Activated T-helper 1 cell treated with Interleukin-2 at 50 U/mL for 16 hours (primary cell): ENCODE results near the gene TPST2.

Experiments
- DNase-seq: peaks from one replicate; pipeline ENCODE4 v3.0.0-alpha.2; 2020; ENCODE audit warnings: low read depth

The TPST2 gene

GRCh38 chr22:26610072-26610958 lies 20.4 kb upstream of the TPST2 start:
- DNase-seq: no peak

DNA sequence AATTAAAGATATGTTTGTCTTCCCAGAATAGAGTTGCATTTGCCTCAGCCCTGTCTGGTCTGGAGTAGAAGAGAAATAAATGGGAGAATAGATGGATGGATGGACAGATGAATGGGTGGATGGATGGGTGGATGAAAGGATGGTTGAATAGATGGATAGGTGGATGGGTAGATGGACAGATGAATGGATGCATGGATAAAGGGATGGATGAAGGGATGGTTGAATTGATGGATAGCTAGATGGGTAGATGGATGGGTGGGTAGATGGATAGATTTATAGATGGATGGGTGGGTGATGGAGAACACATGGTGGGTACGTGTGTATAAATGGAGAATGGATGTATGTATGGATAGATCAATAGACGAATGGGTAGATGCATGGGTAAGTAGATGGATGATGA lies 19.4 kb upstream of the TPST2 start:
- no peak for DNase-seq

DNA sequence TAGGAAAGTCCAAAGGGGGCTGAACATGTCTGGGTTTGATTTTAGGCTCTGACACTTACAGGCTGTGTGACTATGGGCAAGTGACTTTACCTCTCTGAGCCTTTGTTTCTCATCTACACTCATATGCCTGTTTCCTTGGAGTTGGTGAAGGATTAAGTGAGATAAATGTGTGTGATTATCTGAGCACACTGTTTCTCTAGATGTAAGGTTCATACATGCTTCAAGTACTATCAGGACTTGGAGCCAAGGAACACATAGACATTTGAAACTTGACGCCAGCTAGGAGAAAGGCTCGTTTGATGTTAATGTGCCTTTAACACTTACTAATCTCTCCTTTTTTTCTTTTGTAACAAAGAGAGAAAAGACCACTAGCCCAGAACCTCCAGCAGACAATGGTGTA lies 18.2 kb upstream of the TPST2 start:
- no peak for DNase-seq

DNA sequence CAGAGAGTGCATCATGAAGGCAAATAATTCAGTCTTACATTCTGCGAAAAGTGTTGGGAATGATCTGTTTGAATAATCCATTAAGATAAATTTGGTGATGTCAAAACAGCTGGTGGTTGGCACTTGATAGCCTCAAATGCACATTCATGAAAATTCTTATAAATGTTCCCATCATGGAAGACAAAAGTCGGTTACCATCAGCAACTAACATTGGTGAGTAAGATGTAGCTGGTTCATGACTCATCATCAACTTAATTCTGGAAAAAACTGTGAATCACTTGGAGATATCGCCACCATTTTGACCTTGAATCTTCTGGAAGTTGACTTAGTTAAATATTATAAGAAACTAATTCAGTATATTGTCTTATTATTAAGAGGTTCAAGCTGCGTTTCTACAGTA lies 16.7 kb upstream of the TPST2 start:
- DNase-seq: no peak

DNA sequence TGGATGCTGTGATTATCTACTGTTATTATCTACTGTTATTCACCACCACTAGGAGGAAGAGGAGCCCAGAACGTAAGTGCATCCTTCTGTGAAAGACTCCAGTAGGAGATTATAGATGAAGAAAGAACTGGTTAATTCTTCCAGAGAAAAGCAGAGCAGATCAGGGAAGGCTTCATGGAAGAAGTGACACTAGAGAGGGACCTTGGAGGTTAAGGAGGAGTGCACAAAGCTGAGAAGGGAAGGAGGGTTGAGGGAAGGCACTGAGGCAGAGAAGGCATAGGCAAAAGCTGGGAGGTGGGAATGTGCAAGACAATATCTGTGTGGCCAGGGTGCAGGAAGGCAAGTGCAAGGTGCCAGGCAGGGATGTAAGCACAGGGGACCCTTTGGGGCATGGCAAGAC lies 14.4 kb upstream of the TPST2 start:
- DNase-seq: no peak

GRCh38 chr22:26602127-26602526 lies 12.2 kb upstream of the TPST2 start:
- DNase-seq: no peak

GRCh38 chr22:26601726-26602125 lies 11.8 kb upstream of the TPST2 start:
- DNase-seq: no peak

DNA sequence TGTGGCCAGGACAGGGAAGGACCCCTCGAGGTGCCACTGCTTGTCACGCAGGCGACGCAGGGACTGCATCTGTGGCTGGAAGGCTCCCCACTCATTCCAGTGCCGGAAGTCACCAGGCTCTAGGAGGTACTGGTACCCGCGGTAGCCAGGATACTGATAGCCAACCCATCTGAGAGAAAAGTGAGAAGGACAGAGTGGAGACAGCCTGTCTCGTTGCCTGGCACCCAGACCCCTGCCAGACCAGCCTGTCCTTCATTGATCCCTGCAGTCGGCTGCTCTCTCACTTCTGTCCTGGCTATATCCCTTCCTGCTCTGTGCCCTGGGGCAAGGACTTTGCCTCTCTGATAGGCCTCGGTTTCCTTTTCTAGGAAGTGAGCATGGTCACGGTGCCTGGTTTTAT lies 9.6 kb upstream of the TPST2 start:
- no peak for DNase-seq

DNA sequence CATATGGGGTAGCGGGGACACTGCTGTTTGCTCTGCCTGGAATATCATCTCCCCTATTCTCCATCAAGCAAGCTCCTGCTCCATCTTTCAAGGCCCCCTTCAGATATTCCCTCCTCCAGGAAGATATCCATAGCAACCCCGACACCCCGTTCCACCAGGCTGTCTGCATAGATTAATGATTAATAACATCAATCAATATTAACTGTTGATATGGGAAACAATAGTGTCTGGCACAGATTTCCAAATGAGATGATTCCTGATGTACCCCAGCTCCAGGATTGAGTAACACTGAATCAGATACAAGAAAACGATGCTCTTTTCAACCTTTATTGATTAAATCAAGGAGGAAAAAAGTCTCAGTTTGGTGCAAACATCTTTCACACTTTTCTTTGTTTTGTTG lies 7.5 kb upstream of the TPST2 start:
- DNase-seq: no peak

DNA sequence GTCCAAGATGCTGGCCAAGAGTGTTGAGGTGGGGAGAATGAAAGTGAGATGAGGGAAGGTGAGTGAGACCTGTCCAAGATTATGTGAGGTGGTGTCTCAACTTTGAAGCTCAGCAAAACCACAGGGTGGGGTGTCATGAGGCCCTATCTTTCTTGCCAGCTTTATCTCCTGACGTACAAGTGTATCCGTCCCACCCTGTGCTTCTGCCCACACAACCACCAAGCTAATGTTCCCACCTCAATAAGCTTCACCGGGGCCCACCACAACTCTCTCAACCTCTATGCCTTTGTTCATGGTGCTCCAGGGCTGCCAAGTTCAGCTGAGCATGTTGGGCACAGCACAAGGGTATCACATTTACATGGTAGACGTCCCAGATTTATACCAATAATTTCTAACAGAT lies 7.1 kb upstream of the TPST2 start:
- no peak for DNase-seq

DNA sequence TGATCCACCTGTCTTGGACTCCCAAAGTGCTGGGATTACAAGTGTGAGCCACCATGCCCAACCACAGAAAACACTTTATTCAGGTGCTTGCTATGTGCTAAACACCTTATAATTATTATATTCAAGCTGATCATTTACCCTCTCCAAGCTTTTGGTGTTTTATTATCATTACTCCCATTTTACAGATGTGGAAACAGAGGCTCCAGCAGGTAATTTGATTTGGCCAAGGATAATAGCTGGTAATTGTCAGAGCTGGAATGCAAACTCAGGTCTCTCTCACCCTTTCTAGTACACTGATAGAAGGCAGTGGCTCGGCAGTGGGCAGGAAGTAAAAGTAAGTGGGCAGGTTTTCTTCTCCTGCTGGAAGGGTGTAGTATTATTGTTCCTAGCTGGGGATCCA lies 3.8 kb upstream of the TPST2 start:
- DNase-seq: no peak

DNA sequence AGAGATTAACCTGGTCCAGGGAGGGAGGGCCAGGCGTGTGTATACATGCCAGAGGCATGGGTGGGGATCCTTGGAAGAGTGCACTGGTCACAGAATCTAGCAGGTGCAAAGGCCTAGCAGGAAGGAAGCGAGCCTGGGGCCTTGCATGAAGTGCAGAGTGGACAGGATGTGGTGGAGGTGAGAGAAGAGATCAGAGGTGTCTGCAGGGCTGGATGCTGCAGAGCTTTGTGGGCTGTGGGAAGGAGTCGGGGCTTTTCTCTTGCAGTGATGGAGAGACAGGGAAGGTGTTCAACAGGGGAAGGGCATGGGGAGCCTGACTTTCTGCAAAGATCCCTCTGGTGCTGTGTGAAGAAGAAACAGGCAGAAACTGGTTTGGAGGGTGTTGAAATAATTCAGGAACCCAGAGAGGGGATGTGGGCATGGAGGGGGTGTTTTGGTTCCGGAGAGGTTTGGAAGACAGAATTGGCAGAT lies 2.5 kb upstream of the TPST2 start:
- DNase-seq: peak; percentile 22

- peak; percentile 6 for DNase-seq
These were observed 526 bp downstream of the TPST2 start for GRCh38 chr22:26589367-26589844.

DNA sequence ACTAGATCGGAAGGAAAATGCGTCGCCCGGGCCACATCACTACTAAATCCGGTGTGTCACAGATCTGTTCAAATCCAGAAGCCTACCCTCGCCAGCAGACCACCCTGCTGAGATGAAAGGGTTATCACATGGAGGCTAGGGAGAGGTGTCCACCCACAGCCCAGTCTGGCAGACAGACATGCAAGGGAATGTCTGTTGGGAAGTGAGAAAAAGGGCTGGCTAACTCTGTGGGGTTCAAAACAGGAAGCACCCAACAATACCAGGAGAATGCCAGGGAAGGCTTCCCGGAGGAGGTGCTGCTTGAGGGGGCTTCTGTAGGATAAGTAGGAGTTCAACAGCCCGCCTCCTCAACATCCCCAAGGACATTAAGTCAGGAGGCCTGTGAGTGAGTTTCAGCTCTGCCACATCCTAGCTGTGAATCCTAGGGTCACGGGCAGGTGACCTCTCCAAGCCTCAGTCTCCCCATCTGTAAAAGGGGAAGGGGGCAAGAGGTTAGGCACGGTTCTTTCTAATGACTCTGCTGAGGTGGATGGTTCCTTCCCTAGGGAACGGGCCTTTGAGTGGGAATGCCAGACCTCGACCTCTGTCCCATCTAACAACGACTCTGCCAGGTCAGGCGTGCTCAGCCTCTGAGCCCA lies 1.1 kb downstream of the TPST2 start:
- no peak for DNase-seq

GRCh38 chr22:26587991-26588613 lies 1.8 kb downstream of the TPST2 start:
- DNase-seq: no peak

- DNase-seq: no peak
These were observed 3.2 kb downstream of the TPST2 start for GRCh38 chr22:26586556-26587325.

GRCh38 chr22:26585104-26585790 lies 4.7 kb downstream of the TPST2 start:
- DNase-seq: no peak

GRCh38 chr22:26584010-26584409 lies 5.9 kb downstream of the TPST2 start:
- no peak for DNase-seq

DNA sequence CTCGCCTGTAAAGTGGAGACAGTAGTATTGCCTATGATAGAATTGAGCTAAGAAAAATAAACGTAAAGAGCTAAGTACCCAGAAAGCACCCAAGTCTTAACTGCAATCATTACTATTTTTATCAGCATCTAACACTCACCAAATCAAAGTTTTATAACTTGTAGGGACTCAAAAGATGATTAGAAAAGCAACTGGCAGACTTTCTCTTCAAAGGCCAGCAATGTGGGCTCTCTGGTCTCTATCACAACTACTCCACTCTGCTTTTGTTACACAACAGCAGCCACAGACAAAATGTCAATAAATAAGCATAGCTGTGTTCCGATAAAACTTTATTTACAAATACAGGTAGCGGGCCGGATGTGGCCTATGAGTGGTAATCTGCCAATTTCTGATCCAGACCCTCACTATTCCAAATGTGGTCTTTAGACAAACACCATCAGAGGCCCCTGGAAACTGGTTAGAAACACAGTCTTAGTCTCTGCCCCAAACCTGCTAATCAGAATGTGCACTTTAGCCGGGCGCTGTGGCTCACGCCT lies 8.2 kb downstream of the TPST2 start:
- DNase-seq: no peak

DNA sequence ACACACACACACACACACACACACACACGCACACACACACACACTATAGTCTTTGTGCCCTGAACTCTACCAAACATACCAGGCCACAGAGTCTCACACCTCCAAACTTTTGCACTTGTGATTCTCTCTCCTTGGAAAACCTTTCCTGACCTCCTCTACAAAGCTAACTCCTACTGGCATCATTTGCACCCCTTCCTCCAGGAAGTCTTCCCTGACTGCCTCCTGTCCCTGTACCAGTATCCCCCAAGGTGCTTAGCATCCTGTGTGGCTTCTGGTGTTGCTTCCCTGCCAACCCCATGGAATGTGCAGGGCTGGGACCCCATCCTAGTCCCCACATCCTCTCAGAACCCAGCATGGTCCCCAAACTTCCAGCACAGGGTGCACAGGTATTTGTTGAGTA lies 8.9 kb downstream of the TPST2 start:
- no peak for DNase-seq

DNA sequence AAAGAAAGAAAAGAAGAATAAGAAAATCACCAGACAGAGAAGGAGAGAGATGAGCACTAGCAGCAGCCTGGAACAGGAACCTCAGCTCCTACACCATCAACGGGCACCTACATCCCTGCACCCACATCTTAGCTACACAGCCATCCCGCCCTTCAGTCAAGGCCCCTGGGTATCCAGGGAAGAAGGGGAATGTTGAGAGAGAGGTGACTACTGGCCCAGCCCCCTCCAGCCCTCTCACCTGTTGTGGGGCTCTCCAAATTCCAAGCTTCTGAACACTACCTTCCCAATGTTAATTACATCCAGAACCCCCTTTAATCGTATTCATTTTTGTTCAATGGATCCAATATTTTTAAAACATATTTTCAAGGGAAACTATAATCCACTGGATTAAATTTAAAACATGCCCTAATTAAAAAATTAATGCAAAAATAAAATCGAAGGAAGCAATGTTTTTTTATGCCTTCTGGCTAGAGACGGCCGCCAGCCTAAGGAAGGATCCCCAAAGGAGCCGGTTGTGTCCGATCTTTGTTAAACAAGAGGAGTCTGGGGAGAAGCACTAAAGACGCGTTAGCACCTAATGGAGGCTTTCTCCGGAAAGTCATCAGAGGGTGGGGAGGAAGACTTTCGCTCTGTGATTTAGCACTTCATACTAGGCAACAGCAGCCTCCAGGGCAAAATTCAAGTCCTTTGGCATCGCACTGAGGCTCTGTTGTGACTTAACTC lies 9.5 kb downstream of the TPST2 start:
- no peak for DNase-seq
